Subcutaneous adipose tissue (tissue), 4 donors: ENCODE measurements around the gene ADAM22. TPM values are rescaled to one million over a fixed set of nuclear protein-coding genes. Genes with fewer than 3 reads are reported as not detected.

Experiments used
- CTCF ChIP-seq: fragments of 450-650 bp; IDR thresholded peaks from one replicate; pipeline ENCODE4 v1.5.1; 2016; ENCODE audit warnings: low read depth, mild to moderate bottlenecking, control low read depth, antibody characterized with exemption, moderate library complexity
- total RNA-seq, 4 donors: library from RNA; depleted of rRNA; stranded (reverse); fragments of >200 nt; gene quantifications; one replicate each; pipeline ENCODE4 v1.1.0, GENCODE V29; 2016

Gene ADAM22
- 1 to 10 TPM; 3.1 to 8.1 (median 4.6) TPM for total RNA-seq

- TF ChIP-seq CTCF = no peak
These were observed at the start of gene ADAM22 for GRCh38 chr7:87933953-87934698. TSS of gene ADAM22 (plus strand) at chr7:87934251. CDS start at chr7:87934466, 215 bp downstream.

GRCh38 chr7:87885018-87885417, 49.0 kb upstream of the ADAM22 start:
- no peak for TF ChIP-seq CTCF

GRCh38 chr7:87886875-87887274, 47.2 kb upstream of the ADAM22 start:
- TF ChIP-seq CTCF = no peak

- TF ChIP-seq CTCF = no peak
These were observed 38.7 kb upstream of the ADAM22 start for GRCh38 chr7:87895363-87895762.

GRCh38 chr7:87899255-87899654, 34.8 kb upstream of the ADAM22 start:
- TF ChIP-seq CTCF = no peak

GRCh38 chr7:87912121-87912520, 21.9 kb upstream of the ADAM22 start:
- no peak for TF ChIP-seq CTCF

- TF ChIP-seq CTCF = no peak
These were observed 15.3 kb upstream of the ADAM22 start for GRCh38 chr7:87918740-87919139.
